Activated gamma-delta T cell (primary cell): ENCODE results near the gene AUTS2.

Experiments
- DNase-seq: peaks from one replicate; lab custom pipeline; 2025; lab: John Stamatoyannopoulos, UW

Gene AUTS2

GRCh38 chr7:70545214-70545613 lies 946.9 kb downstream of the AUTS2 start:
- no peak for DNase-seq

- DNase-seq: no peak
These were observed 953.9 kb downstream of the AUTS2 start for GRCh38 chr7:70552141-70552540.

- DNase-seq: no peak
These were observed 955.1 kb downstream of the AUTS2 start for GRCh38 chr7:70553364-70553763.

GRCh38 chr7:70554646-70555045 lies 956.4 kb downstream of the AUTS2 start:
- DNase-seq: no peak

GRCh38 chr7:70556761-70557160 lies 958.5 kb downstream of the AUTS2 start:
- no peak for DNase-seq

GRCh38 chr7:70557338-70557737 lies 959.1 kb downstream of the AUTS2 start:
- no peak for DNase-seq

- no peak for DNase-seq
These were observed 961.5 kb downstream of the AUTS2 start for GRCh38 chr7:70559815-70560214.

- DNase-seq: no peak
These were observed 965.7 kb downstream of the AUTS2 start for GRCh38 chr7:70563960-70564359.

- no peak for DNase-seq
These were observed 967.6 kb downstream of the AUTS2 start for GRCh38 chr7:70565721-70566370.

- DNase-seq: no peak
These were observed 968.4 kb downstream of the AUTS2 start for GRCh38 chr7:70566671-70567070.

GRCh38 chr7:70568674-70569334 lies 970.5 kb downstream of the AUTS2 start:
- no peak for DNase-seq

GRCh38 chr7:70569335-70569819 lies 971.1 kb downstream of the AUTS2 start:
- no peak for DNase-seq

GRCh38 chr7:70570029-70570428 lies 971.8 kb downstream of the AUTS2 start:
- DNase-seq: no peak

- DNase-seq: no peak
These were observed 972.7 kb downstream of the AUTS2 start for GRCh38 chr7:70570961-70571360.

GRCh38 chr7:70571403-70571934 lies 973.2 kb downstream of the AUTS2 start:
- no peak for DNase-seq

GRCh38 chr7:70571961-70572360 lies 973.7 kb downstream of the AUTS2 start:
- DNase-seq: no peak

- DNase-seq: no peak
These were observed 974.3 kb downstream of the AUTS2 start for GRCh38 chr7:70572571-70572970.

- DNase-seq: no peak
These were observed 974.9 kb downstream of the AUTS2 start for GRCh38 chr7:70573071-70573661.

- no peak for DNase-seq
These were observed 975.4 kb downstream of the AUTS2 start for GRCh38 chr7:70573696-70574095.

- no peak for DNase-seq
These were observed 976.1 kb downstream of the AUTS2 start for GRCh38 chr7:70574314-70574834.

GRCh38 chr7:70574970-70575799 lies 976.9 kb downstream of the AUTS2 start:
- no peak for DNase-seq

- DNase-seq: no peak
These were observed 978.8 kb downstream of the AUTS2 start for GRCh38 chr7:70577078-70577477.
